Left cardiac atrium (tissue), 4 donors: ENCODE measurements around the gene ZFR2. TPM values are rescaled to one million over a fixed set of nuclear protein-coding genes. Genes with fewer than 3 reads are reported as not detected.
"Not testable (repeated sequence)": the region's sequence is repeated elsewhere in the genome, so short reads cannot be mapped to it uniquely, and the experiment has no call there.

Experiments used
- ATAC-seq, 2 donors: fragments of 200-7000 bp; cut with Tn5 transposase; one replicate each; pipeline ENCODE4 v1.9.1; 2020; ENCODE audit warnings: mild to moderate bottlenecking in 2 of 2, moderate library complexity in 2 of 2
- DNase-seq: peaks from one replicate; pipeline ENCODE4 v3.0.0-alpha.2; 2020
- intact Hi-C, 2 donors: fragments of 100-400 bp; cut with DNase I; formaldehyde crosslinking; loops; one replicate each; pipeline versions ENCODE4 v1.14.1 to v1.15.1; 2022 to 2023
- total RNA-seq, 2 donors: library from RNA; stranded (reverse); fragmentation: NEBNext Ultra II Directional; extraction: Animal tissue kit (Norgen Biotek cat#: 25700); gene quantifications; one replicate each; pipeline ENCODE4 v1.2.1, GENCODE V29; 2021
- donor health status: DM: no; HTN: yes; CAD: no.
- donor health status: DM: no; HTN: yes; CAD: no; lungs with severe emphysema.
- donor health status: DM: yes; HTN: yes; CAD: no.
- donor health status: Dilated cardiomyopathy.

Gene ZFR2
- total RNA-seq, 2 donors from 2014 or later: 0.29 to 0.35 TPM

DNA sequence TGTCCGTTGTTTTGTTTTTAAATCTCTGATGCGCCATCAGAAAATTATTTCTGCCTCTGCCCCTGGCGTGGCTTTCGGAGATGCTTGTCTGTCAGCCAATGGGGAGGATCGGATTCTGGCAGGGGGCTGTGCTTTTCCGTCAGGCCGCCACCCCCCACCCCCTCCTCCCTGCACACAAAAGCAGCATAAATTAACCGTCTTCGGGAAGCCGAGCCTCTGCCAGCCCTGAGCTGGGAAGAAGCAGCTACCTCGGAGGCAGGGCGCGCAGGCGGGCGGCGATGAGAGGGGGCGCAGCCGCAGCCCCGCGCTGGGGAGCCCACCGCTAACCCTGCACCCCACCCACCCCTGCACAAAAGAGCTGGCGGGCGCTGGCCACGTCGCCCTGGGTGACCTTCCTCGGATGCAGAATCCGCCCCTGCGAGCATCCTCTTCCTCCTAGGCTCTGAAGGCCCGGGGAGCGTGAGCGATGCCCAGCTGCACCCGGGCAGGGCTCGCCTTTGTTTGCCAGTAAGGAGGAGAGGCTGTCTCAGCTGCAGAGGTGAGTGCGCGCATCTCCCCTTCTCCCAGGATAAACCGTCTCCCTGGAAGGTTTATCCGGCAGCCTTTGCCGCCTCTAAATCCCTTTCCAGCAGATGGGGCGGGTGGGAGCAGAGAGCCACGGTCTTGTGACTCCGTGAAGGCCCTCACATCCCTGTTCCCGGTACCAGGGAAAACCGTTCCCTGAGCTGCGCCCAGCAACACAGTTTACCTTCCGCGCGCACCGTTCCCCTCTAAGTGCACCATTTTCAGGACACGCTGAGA lies 11.8 kb upstream of the ZFR2 start, which contains the start of gene ATCAY:
Gene ATCAY, plus strand, starts transcription at position 215 of the 801 bp plus-strand sequence. CDS start 5,083 bp downstream, outside the sequence.
- ATAC-seq: no peak
- intact Hi-C loops: no loop called here
- no peak for DNase-seq

DNA sequence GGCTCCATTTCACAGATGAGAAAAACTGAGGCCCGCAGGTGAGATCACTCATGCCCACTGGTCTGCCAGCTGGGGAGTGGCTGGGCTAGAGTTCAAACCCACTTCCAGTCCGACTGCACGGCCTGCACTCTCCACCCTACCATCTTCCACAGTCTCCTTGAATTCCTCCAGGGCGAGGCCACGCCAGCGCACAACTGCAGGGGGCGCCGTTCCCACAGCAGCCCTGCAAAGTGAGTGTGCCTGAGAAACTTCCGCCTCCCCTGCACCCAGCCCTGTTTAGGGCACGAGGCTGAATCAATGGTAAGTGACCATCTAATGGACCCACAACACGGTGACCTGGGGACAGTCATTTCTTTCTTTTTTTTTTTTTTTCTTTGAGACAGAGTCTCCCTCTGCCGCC lies 10.8 kb upstream of the ZFR2 start:
- intact Hi-C loops: no loop called here
- no peak for DNase-seq
- ATAC-seq: no peak

DNA sequence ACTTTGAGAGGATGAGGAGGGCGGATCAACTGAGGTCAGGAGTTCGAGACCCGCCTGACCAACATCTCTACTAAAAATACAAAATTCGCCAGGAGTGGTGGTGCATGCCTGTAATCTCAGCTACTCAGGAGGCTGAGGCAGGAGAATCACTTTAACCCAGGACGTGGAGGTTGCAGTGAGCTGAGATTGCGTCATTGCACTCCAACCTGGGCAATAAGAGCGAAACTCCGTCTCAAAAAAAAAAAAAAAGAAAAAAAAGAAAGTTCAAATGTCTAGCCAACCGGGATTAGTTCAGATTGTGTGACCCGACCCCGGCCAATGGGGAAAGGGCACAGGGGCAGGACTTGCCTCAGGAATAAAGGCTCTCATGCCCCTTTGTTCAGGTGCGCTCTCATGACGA lies 5.9 kb upstream of the ZFR2 start:
- ATAC-seq, intact Hi-C loops, DNase-seq: not testable (repeated sequence)

DNA sequence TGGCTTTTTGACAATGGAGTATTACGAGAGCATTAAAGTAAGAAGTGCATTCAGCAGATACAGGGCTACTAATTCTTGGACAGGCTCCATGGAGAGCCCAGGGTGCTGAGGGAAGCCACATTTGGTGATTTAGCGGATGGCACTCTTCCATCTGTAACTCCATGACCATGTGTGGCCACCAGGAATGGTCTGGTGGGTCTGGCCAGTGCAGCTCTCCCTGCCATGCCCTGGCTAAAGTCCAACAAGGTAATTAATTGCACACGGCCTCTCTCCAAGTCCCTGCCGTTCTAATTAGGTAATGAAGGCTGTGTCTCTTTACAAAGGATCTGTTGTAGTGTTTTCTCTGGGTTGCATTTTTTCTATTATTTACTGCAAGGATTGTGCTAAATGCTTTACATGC lies 4.3 kb upstream of the ZFR2 start:
- DNase-seq (no peak), ATAC-seq (no peak)
- intact Hi-C loops: no loop called here

DNA sequence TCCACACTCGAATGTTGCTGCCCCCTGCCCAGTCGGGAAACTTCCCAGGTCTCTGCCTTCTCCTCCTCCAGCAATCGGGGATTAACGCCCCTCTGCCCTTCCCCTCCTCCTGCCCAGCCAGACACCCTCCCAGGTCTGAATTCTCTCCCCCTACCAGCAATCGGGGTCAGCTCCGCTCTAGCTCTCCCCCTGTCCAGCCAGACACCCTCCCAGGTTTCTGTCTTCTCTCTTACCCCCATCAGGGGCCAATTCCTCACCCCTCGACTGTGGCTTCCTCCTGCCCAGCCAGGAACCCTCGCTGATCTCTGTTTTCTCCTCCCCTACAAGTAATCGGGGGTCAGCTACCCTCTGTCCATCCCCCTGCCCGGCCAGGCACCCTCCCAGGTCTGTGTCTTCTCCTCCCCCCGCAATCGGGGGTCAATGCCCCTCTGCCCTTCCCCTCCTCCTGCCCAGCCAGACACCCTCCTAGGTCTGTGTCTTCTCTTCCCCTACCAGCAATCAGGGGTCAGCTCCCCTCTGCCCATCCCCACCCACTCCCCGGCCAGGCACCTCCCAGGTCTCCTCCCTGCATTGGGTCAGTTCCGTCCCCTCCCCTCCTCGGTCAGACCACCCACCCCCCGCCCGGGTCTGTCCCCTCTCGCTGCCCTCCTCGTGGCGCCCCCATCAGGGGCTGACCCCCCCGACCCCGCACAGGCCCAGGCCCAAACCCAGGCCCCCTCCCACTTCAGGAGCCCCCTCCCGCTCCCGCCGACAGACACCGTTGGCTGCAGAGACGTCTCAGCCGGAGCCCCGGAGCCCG lies 668 bp downstream of the ZFR2 start:
- DNase-seq: no peak
- no peak for ATAC-seq
- intact Hi-C loops: no loop called here

DNA sequence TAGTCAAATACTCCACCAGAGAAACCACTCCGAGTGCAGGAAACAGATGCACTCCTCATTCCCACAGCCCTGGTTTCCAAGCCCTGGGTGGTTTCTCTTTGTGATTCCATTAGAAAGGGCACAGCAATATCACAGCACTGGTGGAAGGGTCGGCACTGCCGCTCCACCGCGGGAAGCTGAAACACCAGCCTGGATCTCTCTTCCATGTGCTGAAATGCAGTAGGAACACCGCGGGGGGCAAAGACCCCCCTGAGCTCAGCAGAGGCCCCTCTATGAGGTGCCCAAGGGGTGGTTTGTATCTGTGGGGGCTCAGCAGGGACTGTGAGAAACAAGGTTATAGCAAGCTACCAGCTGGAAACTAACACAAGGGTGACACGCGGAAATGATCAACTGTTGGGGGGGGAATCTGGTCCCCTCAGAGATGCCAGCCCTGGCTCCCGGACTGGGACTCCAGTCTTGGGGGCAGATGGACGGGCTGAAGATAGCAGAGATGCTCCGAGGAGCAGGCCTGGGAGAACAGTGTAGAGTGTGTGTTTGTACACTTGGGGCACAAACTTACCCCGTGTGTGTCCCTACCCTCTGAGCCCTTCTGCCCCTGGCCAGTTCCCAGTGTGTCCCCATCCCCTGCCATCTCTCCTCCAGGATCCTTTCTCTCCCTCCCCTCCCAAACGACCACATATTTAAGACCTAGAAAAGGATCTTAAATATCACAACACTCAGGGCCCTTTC lies 1.8 kb downstream of the ZFR2 start:
- intact Hi-C loops: no loop called here
- no peak for DNase-seq
- ATAC-seq: no peak

DNA sequence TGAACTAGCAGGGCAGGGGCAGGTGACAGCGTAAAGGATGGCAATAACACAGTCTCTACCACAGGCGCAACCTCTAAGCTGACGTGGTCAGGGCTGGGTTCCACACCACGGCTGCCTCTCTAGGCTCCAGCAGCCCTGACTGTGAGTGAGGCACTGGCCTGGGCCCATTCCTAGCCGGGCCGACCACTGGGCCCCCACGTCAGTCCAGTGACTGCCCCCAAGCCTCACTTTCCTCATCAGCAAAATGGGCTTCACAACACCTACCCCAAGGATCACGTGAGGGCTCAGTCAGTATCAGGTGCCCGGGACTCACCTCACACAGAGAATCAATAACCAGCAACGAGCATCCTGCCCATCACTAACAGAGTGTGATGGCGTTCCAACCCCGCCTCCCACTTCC lies 5.2 kb downstream of the ZFR2 start:
- ATAC-seq: no peak
- DNase-seq: no peak
- intact Hi-C loops: no loop called here

DNA sequence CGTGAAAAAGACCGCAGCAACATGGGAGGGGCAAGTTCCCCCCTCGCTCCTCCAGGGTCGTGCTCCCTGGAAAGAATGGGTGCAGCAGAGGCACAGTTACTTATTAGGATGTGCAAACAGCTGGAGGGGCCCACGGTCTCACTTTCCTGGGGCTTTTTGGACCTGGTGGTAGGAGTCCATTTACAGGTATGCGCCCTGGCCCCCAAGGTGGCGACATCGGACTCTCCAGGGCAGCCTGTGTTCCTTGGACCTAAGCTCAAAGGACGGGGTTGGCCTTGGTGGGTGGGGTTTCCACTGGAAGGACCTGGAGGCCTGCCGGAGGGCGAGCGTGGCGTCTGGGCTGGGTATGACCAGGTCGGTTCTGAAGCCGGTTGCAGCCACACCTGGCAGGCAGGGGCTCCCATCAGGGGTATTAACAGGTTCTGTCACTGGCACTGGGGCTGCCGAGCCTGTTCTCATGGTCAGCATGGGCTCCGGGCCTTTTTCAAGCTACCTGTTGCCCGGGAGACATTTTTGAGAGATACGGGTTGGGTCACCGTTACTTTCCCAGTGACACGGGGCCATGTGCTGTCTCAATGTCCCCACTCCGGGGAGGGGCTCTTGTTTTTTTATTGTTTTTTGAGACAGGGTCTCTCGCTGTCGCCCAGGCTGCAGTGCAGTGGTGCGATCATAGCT lies 5.9 kb downstream of the ZFR2 start:
- no peak for ATAC-seq
- DNase-seq: no peak
- intact Hi-C loops: no loop called here

DNA sequence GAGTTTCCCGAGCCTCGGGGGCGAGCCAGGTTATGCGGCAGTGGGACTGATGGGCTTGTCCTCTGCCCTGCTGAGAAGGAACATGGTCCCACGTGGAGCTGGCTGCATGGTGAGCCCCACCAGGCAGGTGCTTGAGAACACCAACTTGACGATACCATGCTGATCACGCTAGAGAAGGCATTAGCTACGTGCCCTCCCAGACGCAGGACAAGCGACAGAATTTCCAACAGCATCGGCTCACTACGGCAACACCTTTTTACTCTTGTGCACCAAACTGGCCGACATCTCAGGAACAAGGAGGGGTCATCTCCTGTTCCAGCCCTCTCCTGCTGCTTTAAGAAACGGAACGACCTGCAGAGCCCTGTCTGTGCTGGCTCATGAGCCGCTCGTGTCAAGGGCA lies 8.3 kb downstream of the ZFR2 start:
- DNase-seq (no peak), ATAC-seq (no peak)
- intact Hi-C loops: no loop called here

DNA sequence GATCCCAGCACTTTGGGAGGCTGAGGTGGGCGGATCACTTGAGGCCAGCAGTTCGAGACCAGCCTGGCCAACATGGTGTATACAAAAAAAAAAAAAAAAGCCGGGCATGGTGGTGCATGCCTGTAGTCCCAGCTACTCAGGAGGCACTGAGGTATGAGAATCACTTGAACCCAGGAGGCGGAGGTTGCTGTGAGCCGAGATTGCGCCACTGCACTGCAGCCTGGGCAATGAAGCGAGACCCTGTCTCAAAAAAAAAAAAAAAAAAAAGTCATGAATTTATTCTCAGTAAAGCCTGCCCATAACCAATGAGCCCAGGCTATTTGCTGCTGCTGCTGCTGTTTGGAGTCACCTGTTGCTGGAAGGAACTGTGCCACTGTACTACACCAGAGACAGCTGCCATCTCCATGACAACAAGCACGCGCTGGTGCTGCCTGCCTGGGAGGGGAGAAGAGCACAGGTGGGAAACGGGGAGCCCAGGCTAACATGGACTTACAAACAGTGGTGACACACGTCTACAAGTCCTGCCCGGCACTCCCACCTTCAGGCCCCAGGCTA lies 11.3 kb downstream of the ZFR2 start:
- ATAC-seq (no peak), DNase-seq (no peak)
- intact Hi-C loops: no loop called here

DNA sequence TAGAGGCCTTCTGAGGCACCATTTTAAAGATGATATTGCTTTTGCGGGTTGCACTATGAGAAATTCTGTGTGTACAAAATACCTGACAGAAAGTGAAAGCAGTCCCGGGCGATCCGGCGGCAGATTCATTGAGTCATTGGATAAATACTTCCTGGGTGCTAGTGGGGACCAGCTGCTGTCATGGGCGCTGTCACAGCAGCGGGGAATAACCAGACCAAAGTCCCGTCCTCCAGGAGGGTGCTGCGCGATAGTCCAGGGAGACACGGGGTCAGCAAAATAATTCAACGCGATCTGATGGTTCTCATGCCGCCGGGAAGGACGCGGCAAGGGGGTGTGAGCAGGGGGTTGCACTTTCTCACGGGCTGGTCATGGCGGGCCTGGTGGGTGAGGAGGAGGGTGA lies 13.5 kb downstream of the ZFR2 start:
- DNase-seq (no peak), ATAC-seq (no peak)
- intact Hi-C loops: no loop called here

DNA sequence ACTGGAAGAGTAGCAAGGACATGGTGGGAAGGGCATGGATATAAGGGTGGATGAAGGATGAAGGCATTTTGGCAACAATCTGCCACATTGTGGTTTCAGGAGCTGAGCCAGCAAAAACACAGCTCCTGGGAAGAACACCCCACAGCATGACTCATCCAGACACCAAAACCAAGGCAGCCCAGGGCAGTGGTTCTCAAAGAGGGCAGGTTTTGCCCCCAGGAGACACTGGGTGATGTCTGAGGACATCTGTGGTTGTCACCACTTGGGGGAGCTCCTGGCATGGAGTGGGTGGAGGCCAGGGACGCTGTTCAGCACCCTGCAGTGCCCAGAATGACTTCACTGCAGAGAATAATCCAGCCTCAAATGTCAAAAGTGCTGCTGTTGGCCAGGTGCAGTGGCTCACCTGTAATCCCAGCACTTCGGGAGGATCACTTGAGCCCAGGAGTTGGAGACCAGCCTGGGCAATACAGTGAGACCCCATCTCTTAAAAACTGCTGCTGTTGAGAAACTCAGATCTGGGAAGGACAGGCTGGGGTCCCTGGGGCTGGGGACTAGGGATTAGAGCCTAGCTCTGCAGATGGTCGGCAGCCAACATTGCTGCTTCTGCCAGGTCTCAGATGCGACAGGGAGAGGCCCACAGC lies 16.1 kb downstream of the ZFR2 start:
- DNase-seq: no peak
- no peak for ATAC-seq
- intact Hi-C loops: no loop called here

DNA sequence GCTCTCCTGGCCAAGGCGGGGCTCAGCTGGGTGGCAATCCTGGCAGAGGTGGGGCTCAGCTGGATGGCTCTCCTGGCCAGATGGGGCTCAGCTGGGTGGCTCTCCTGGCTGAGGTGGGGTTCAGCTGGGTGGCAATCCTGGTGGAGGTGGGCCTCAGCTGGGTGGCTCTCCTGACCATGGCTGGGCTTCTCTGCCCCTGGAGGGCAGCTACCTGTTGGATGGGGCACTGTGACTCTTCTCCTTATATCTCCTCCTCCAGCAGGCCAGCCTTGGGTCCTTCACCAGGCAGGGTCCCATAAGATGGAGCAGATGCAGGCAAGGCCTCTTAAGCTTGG lies 16.7 kb downstream of the ZFR2 start:
- intact Hi-C loops: no loop called here
- DNase-seq (no peak), ATAC-seq (no peak)

DNA sequence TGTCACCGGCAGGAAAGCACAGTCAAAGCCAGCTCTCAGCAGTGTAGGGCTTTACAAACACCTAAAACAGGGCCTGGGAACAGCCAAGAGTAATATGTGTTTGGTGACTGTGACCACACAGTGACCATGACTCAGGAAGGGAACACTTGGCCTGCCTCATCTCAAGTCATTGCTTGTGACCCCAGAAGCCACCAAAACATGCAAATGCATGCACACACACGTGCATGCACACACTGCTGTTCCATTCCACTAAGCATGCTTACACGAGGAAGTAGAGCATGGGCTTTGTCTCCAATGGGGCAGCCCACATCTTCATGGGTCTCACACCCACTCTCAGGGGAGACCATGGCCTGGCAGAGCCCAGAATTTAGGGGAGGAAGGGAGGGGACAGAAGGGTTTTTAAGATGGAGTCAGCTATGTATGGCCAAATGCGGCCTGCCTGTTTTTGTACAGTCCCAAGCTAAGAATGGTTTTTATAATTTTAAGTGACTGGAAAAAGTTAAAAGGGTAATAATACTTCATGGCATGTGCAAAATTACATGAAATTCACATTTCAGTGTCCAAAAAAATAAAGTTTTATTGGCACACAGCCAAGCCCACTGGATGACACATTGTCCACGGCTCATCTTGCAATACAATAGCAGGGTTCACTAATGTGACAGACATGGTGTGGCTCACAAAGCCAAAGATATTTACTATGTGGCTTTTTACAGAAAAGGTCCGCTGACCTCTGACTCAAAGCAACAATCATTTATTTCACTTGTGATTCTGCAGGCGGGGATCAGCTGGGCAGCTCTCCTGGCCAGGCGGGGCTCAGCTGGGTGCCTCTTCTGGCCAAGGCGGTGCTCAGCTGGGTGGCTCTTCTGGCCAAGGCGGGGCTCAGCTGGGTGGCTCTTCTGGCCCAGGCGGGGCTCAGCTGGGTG lies 17.3 kb downstream of the ZFR2 start:
- ATAC-seq (no peak), DNase-seq (no peak)
- intact Hi-C loops: no loop called here

DNA sequence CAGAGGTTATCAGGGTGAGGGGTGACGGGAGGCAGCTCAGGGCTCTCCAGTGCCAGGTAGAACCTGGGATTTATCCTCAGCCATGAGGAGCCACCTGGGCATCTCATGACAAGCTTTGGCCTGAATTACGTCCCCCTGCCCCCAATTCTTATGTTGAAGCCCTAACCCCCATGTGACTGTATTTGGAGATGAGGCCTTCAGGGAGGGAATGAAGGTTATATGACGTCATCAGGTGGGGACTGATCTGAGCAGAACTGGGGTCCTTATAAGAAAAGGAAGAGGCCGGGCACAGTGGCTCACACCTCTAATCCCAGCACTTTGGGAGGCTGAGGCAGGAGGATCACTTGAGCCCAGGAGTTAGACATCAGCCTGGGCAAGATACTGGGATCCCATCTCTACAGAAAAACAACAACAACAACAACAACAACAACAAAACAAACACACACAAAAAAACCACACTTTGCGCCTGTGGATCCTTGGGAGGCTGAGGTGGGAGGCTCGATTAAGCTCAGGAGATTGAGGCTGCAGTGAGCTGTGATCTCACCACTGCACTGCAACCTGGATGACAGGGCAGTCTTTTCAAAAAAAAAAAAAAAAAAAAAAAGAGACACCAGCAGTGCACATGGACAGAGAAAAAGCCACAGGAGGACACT lies 18.4 kb downstream of the ZFR2 start:
- intact Hi-C loops: no loop called here
- ATAC-seq: no peak
- no peak for DNase-seq

DNA sequence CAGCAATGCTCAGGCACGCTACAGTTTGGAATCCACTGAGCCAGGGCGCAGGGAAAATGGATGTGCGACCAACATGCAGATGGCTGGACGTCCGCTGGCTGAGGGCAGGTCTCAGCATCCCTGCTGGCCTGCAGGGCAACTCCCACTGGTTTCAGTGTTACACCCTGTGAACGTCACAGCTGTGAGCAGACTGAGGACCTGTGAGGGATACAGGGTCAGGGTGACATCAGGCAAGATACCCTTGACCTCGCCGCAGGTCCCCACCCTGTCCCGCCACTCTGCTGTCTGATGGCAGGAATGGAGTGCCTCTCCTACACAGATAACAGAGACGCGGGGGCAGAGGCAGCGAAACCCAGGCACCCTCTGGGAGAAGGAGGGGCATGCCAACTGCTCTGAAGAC lies 19.1 kb downstream of the ZFR2 start:
- DNase-seq (no peak), ATAC-seq (no peak)
- intact Hi-C loops: no loop called here

DNA sequence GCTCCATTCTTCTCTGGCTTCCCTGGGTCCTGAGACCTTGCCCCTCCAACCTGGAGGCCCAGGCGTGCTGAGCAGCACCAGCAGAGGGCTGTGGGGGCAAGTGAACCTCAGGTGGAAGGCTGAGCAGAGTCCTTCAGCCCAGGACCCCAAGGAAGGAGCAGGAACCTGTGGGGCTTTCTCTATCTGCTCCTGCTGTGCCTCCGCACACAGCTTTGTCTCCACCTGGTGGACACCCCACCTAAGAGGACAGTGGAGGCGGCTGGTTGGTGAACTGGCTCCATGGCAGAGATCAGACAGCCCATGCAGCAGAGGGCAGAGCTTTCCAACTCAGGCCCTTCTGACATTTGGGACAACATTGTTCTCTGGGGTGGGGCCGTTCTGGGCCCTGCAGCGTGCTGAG lies 19.7 kb downstream of the ZFR2 start:
- no peak for DNase-seq
- intact Hi-C loops: no loop called here
- no peak for ATAC-seq
